ENCODE measurements around the gene TPST1.
A peak's percentile ranks its signal among the peaks of the same experiment; 100 is the strongest.
"Not testable (repeated sequence)": the region's sequence is repeated elsewhere in the genome, so short reads cannot be mapped to it uniquely, and the experiment has no call there.

TPST1 gene

GRCh38 chr7:66331883-66332282, 126.7 kb downstream of the TPST1 start:
- no peak for DNase-seq (ENCODE audit: low read depth in 2 of 2)

- no peak for DNase-seq (ENCODE audit: low read depth in 2 of 2)
These were observed 128.3 kb downstream of the TPST1 start for GRCh38 chr7:66333443-66333842.

- no peak for DNase-seq (ENCODE audit: low read depth in 2 of 2)
These were observed 130.2 kb downstream of the TPST1 start for GRCh38 chr7:66335318-66335717.

- no peak for DNase-seq (ENCODE audit: low read depth in 2 of 2)
These were observed 131.6 kb downstream of the TPST1 start for GRCh38 chr7:66336760-66337159.

- no peak for DNase-seq (ENCODE audit: low read depth in 2 of 2)
These were observed 134.0 kb downstream of the TPST1 start for GRCh38 chr7:66339141-66339540.

- peak in 1 of 2 experiments; percentile 33 for DNase-seq (ENCODE audit: low read depth in 2 of 2)
These were observed 139.0 kb downstream of the TPST1 start for GRCh38 chr7:66344166-66344565.

GRCh38 chr7:66348531-66348930, 143.4 kb downstream of the TPST1 start:
- DNase-seq (ENCODE audit: low read depth in 2 of 2): no peak

GRCh38 chr7:66348959-66349358, 143.8 kb downstream of the TPST1 start:
- DNase-seq (ENCODE audit: low read depth in 2 of 2): no peak

- DNase-seq (ENCODE audit: low read depth in 2 of 2): no peak
These were observed 146.9 kb downstream of the TPST1 start for GRCh38 chr7:66352071-66352470.

GRCh38 chr7:66353547-66353946, 148.4 kb downstream of the TPST1 start:
- peak in 1 of 2 experiments; percentile 8 for DNase-seq (ENCODE audit: low read depth in 2 of 2)

- no peak for DNase-seq (ENCODE audit: low read depth in 2 of 2)
These were observed 150.6 kb downstream of the TPST1 start for GRCh38 chr7:66355756-66356155.

GRCh38 chr7:66356277-66356721, 151.2 kb downstream of the TPST1 start:
- peak; percentile 17 to 20 for DNase-seq (ENCODE audit: low read depth in 2 of 2)

- DNase-seq (ENCODE audit: low read depth in 2 of 2): no peak
These were observed 152.0 kb downstream of the TPST1 start for GRCh38 chr7:66357087-66357486.

GRCh38 chr7:66359656-66360211, 154.6 kb downstream of the TPST1 start:
- peak in 1 of 2 experiments; percentile 11 for DNase-seq (ENCODE audit: low read depth in 2 of 2)

GRCh38 chr7:66362136-66362535, 157.0 kb downstream of the TPST1 start:
- DNase-seq (ENCODE audit: low read depth in 2 of 2): no peak

GRCh38 chr7:66363635-66364034, 158.5 kb downstream of the TPST1 start:
- DNase-seq (ENCODE audit: low read depth in 2 of 2): no peak

GRCh38 chr7:66365031-66365430, 159.9 kb downstream of the TPST1 start:
- not testable (repeated sequence) for DNase-seq (ENCODE audit: low read depth in 2 of 2)

GRCh38 chr7:66371096-66371824, 166.1 kb downstream of the TPST1 start:
- no peak for DNase-seq (ENCODE audit: low read depth in 2 of 2)

- DNase-seq (ENCODE audit: low read depth in 2 of 2): not testable (repeated sequence)
These were observed 169.2 kb downstream of the TPST1 start for GRCh38 chr7:66374141-66374840.

- DNase-seq (ENCODE audit: low read depth in 2 of 2): no peak
These were observed 171.3 kb downstream of the TPST1 start for GRCh38 chr7:66376264-66376945.

GRCh38 chr7:66377045-66377444, 171.9 kb downstream of the TPST1 start:
- no peak for DNase-seq (ENCODE audit: low read depth in 2 of 2)

- DNase-seq (ENCODE audit: low read depth in 2 of 2): no peak
These were observed 172.6 kb downstream of the TPST1 start for GRCh38 chr7:66377714-66378113.

Data from fibroblast of skin of left quadriceps (primary cell).